ENCODE data around the gene NFXL1.

DNA sequence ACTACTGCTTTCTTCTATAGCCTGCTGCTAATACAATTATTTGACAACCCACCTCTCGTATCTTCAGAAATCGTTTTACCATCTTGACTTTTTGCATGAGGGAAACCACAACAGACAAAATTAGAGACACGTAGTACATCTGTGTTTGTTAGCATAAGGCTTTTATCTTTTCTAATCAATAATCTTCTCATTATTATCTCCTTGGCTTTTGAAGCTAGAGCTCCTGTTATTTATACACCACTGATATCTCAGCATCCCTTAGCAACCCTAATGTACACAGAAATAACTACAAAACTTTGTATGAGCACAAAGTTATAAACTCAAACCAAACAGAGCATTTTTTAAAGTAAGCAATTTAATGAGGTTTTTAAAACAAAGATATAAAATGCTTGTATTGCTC is 116.2 kb downstream of the NFXL1 start:
- TF ChIP-seq, protein P1, sequence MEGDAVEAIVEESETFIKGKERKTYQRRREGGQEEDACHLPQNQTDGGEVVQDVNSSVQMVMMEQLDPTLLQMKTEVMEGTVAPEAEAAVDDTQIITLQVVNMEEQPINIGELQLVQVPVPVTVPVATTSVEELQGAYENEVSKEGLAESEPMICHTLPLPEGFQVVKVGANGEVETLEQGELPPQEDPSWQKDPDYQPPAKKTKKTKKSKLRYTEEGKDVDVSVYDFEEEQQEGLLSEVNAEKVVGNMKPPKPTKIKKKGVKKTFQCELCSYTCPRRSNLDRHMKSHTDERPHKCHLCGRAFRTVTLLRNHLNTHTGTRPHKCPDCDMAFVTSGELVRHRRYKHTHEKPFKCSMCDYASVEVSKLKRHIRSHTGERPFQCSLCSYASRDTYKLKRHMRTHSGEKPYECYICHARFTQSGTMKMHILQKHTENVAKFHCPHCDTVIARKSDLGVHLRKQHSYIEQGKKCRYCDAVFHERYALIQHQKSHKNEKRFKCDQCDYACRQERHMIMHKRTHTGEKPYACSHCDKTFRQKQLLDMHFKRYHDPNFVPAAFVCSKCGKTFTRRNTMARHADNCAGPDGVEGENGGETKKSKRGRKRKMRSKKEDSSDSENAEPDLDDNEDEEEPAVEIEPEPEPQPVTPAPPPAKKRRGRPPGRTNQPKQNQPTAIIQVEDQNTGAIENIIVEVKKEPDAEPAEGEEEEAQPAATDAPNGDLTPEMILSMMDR (IDR thresholded peaks at IDR 0.05): no peak
- TF ChIP-seq POLR2A (IDR thresholded peaks at IDR 0.05): no peak
